KOPT-K1 (cell line): ENCODE results near the gene CCDC172.

Experiments used
- H3K27ac ChIP-seq: fragments of 200-600 bp; sonication (generic); 2 replicates; pipeline ENCODE4 v1.5.1; 2016; ENCODE audit warnings: antibody characterized with exemption, mild to moderate bottlenecking, low read depth, low read length; ENCODE audit not compliant: poor library complexity, severe bottlenecking
- H3K36me3 ChIP-seq: fragments of 200-600 bp; sonication (generic); 2 replicates; pipeline ENCODE4 v1.5.1; 2017; ENCODE audit warnings: antibody characterized with exemption, mild to moderate bottlenecking, low read length, moderate library complexity; ENCODE audit not compliant: insufficient read depth
- H3K9me3 ChIP-seq: fragments of 200-600 bp; sonication (generic); 2 replicates; pipeline ENCODE4 v1.5.1; 2017; ENCODE audit warnings: antibody characterized with exemption, low read length, mild to moderate bottlenecking; ENCODE audit not compliant: insufficient read depth, poor library complexity, severe bottlenecking

CCDC172 gene

GRCh38 chr10:116324227-116324950 is at the start of gene CCDC172:
Gene CCDC172, plus strand, starts transcription at chr10:116324448. Its CDS starts 564 bp downstream, at chr10:116325012.
- Histone ChIP-seq H3K36me3 (no peaks in the 10 kb centered on the region), H3K9me3 (no peaks in the 10 kb centered on the region), H3K27ac (no peak within 1 kb of the TSS)

GRCh38 chr10:116276981-116277380 is 47.3 kb upstream of the CCDC172 start:
- H3K27ac ChIP-seq: no peak overlapping the region

GRCh38 chr10:116278846-116279245 is 45.4 kb upstream of the CCDC172 start:
- no peaks in the 10 kb centered on the region for H3K9me3 ChIP-seq
- H3K27ac ChIP-seq: no peak overlapping the region
- H3K36me3 ChIP-seq: no peaks in the 10 kb centered on the region

More at GRCh38 chr10:116276981-116277380, 47.3 kb upstream of the CCDC172 start:
- Histone ChIP-seq H3K36me3 (no peaks in the 10 kb centered on the region), H3K9me3 (no peaks in the 10 kb centered on the region)

GRCh38 chr10:116281775-116282174 is 42.5 kb upstream of the CCDC172 start:
- Histone ChIP-seq H3K9me3 (no peaks in the 10 kb centered on the region), H3K27ac (no peak overlapping the region), H3K36me3 (no peaks in the 10 kb centered on the region)

- H3K36me3 ChIP-seq: no peaks in the 10 kb centered on the region
- no peaks in the 10 kb centered on the region for H3K9me3 ChIP-seq
- no peak overlapping the region for H3K27ac ChIP-seq
These were observed 37.5 kb upstream of the CCDC172 start for GRCh38 chr10:116286626-116287200.

GRCh38 chr10:116287906-116288501 is 36.2 kb upstream of the CCDC172 start:
- Histone ChIP-seq H3K36me3 (no peaks in the 10 kb centered on the region), H3K9me3 (no peaks in the 10 kb centered on the region), H3K27ac (no peak overlapping the region)

- Histone ChIP-seq H3K36me3 (no peaks in the 10 kb centered on the region), H3K27ac (no peak overlapping the region), H3K9me3 (no peaks in the 10 kb centered on the region)
These were observed 34.6 kb upstream of the CCDC172 start for GRCh38 chr10:116289652-116290051.

- no peak overlapping the region for H3K27ac ChIP-seq
- no peaks in the 10 kb centered on the region for H3K36me3 ChIP-seq
These were observed 31.8 kb upstream of the CCDC172 start for GRCh38 chr10:116292493-116292892.

GRCh38 chr10:116296291-116296721 is 27.9 kb upstream of the CCDC172 start:
- no peak overlapping the region for H3K27ac ChIP-seq

More at GRCh38 chr10:116292493-116292892, 31.8 kb upstream of the CCDC172 start:
- no peaks in the 10 kb centered on the region for H3K9me3 ChIP-seq

GRCh38 chr10:116298586-116298985 is 25.7 kb upstream of the CCDC172 start:
- H3K36me3 ChIP-seq: no peaks in the 10 kb centered on the region
- no peak overlapping the region for H3K27ac ChIP-seq
- no peaks in the 10 kb centered on the region for H3K9me3 ChIP-seq

More at GRCh38 chr10:116296291-116296721, 27.9 kb upstream of the CCDC172 start:
- H3K36me3 ChIP-seq: no peaks in the 10 kb centered on the region
- no peaks in the 10 kb centered on the region for H3K9me3 ChIP-seq

GRCh38 chr10:116300542-116300941 is 23.7 kb upstream of the CCDC172 start:
- H3K36me3 ChIP-seq: no peaks in the 10 kb centered on the region
- H3K9me3 ChIP-seq: no peaks in the 10 kb centered on the region
- H3K27ac ChIP-seq: no peak overlapping the region

- Histone ChIP-seq H3K27ac (no peak overlapping the region), H3K9me3 (no peaks in the 10 kb centered on the region), H3K36me3 (no peaks in the 10 kb centered on the region)
These were observed 19.3 kb upstream of the CCDC172 start for GRCh38 chr10:116304923-116305322.

- Histone ChIP-seq H3K36me3 (no peaks in the 10 kb centered on the region), H3K9me3 (no peaks in the 10 kb centered on the region), H3K27ac (no peak overlapping the region)
These were observed 17.4 kb upstream of the CCDC172 start for GRCh38 chr10:116306847-116307246.

- Histone ChIP-seq H3K9me3 (no peaks in the 10 kb centered on the region), H3K36me3 (no peaks in the 10 kb centered on the region), H3K27ac (no peak overlapping the region)
These were observed 16.8 kb upstream of the CCDC172 start for GRCh38 chr10:116307455-116307854.

GRCh38 chr10:116311016-116311415 is 13.2 kb upstream of the CCDC172 start:
- Histone ChIP-seq H3K9me3 (no peaks in the 10 kb centered on the region), H3K36me3 (no peaks in the 10 kb centered on the region), H3K27ac (no peak overlapping the region)
